HFF-Myc (cell line): ENCODE results near the gene RPIA.

Experiments
- DNase-seq: peaks from one replicate; pipeline ENCODE4 v3.0.0-alpha.2; 2011; ENCODE audit warnings: low read depth; ENCODE audit errors: extremely low read depth
- H3K4me3 ChIP-seq: replicated peaks from 2 replicates; pipeline ENCODE4 v1.5.1; 2011; ENCODE audit warnings: low read depth, mild to moderate bottlenecking, control low read depth, low read length
- TF ChIP-seq, protein P1 (sequence below): IDR thresholded peaks from 2 replicates; pipeline ENCODE4 v1.5.1; 2012; ENCODE audit warnings: mild to moderate bottlenecking, low read depth, low read length, control low read depth; ENCODE audit errors: missing control alignments

The RPIA gene

DNA sequence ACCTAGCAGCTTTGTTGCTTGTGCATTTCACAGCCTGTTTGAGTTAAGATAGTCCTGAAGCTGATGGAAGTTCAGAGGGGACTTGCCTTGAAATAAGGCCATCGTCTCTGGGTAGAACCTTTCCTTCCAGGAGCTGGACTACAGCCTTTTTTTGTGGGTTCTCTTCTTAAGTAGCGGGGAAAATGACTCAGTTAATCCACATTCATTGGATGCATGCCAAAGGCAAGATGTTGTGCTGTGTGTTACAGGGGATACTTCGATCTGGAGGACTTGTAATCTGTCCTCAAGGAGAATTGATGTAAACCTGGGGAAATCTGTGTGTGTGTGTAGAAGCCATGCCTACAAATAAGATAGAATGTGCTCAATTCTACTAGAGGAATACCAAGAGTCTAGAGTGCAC, 46.8 kb downstream of the RPIA start:
- no peak for DNase-seq
- TF ChIP-seq, protein P1, sequence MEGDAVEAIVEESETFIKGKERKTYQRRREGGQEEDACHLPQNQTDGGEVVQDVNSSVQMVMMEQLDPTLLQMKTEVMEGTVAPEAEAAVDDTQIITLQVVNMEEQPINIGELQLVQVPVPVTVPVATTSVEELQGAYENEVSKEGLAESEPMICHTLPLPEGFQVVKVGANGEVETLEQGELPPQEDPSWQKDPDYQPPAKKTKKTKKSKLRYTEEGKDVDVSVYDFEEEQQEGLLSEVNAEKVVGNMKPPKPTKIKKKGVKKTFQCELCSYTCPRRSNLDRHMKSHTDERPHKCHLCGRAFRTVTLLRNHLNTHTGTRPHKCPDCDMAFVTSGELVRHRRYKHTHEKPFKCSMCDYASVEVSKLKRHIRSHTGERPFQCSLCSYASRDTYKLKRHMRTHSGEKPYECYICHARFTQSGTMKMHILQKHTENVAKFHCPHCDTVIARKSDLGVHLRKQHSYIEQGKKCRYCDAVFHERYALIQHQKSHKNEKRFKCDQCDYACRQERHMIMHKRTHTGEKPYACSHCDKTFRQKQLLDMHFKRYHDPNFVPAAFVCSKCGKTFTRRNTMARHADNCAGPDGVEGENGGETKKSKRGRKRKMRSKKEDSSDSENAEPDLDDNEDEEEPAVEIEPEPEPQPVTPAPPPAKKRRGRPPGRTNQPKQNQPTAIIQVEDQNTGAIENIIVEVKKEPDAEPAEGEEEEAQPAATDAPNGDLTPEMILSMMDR: no peak
- H3K4me3 ChIP-seq: no peak overlapping the region

DNA sequence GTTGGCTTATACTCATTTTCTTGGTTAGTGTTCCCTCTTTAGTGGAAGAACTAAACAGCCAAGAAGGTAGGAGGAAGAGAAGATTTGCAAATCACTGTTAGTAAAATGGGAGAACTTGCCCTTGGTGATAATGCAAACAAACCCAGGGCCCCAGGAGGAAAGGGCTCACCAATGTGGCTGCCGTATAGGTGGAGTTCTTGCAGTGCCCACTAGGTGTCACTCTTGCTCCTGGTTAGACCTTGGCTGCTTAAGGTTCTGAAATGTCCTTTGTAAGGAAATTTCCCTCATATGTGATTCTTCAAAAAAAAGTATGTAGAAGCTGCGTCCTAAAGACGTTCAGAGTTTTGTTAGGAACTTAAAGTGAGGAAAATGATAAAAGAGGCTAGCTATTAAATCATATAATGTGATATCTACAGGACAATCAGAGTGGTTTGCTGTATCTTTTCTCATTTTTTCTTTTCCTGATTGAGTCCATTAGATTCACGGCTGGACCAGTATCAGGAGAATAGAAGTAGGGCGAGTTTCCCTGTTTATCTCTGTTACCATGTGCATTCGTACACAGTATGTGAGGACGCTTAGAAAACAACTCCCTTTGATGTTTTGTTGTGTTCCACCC, 48.6 kb downstream of the RPIA start:
- DNase-seq: peak; percentile 62
- no peak overlapping the region for H3K4me3 ChIP-seq
- TF ChIP-seq, protein P1: peak; percentile 94

DNA sequence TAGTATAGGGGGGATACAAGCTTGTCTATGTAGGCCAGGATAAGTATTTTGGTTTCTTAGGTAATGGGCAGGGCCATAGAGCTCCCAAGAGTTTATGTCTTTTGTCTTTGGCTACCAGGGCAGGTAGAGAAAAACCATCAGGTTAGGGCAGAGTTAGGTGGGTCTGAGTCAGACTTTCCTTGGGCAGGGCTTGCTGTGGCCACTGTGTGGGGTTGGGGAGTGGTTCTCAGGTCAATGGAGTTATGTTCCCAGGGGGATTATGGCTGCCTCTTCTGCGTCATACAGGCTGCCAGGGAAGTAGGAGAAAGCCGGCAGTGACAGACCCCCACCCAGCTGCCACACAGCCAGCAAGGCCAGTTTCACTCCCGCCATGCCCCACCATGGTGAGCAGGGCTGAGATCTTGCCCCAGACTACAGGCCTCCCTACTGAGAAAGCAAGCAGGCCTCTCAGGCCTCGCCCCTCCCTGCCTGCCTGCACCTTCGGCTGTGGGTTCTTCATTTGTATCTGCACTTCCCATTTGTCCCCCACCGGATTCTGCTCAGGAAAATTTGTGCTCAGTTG, 55.5 kb downstream of the RPIA start:
- DNase-seq: no peak
- no peak overlapping the region for H3K4me3 ChIP-seq
- TF ChIP-seq, protein P1: no peak

DNA sequence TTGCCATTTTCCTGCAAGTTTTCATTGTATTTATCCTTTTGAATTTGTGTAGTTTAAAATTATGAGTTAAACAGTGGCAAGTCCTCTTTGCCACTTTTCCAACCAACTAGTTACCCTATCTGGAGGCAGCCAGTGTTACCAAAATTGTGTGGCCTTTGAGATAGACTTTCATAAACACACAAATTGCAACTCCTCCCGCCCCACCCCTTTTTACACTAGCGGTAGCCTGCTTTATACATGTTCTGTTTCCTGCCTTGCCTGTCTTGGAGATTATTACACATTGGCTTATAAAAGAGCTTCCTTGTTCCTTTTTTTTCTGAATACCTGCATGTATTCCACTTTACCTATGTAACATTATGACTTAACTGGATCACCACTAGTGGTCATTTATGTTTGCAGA, 56.5 kb downstream of the RPIA start:
- no peak overlapping the region for H3K4me3 ChIP-seq
- TF ChIP-seq, protein P1: no peak
- no peak for DNase-seq

DNA sequence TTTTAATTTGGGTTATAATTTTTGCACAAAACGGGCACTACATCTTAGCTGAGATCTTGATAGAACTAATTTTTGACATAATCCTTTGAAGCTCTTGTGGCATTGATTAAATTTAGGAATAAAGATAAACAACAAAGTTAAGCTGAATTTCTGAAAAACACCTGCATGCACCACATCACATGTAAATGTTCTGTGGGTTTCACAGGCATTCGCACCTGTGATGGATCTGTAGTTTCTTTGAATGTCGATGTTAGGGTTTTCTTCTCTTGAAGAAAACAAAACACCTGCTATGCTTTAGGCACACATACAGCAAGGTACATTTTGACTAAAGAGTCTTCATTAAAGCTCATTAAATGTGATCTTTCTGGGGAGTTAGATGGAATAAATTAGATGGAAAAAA, 60.3 kb downstream of the RPIA start:
- TF ChIP-seq, protein P1: no peak
- no peak for DNase-seq
- H3K4me3 ChIP-seq: no peak overlapping the region

DNA sequence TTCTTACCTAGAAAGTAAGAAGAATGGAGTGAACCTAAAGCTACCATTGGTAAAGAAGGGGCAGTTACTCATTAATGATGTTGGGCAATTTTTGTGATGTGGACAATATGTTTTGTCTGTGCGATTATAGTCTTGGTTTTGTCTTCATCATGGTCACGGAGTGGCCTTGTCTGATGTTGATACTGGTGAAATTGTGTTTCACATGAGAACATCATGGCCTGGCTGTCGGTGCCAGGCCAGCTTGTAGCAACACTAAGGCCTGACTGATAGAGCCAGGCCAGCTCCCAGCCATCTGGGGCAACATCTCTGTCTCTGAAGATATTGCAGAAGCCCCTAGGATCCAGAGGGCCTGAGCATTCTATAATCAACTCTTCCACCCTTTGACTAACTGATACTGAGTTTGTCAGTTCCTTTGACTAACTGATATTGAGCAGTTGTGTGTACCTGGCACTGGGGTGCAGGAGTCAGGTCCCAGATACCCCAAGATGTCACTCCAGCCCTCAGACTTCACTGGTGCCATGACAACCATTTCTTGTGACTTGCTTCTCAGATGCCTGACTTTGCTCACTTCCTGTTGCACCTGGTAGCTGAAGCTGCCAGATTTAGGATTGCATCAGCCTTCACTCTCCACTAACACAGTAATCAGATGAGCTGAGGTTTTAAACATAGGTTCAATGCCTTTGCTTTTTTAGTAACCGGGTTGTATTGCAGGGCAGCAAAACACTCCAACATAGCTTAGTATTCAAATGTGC, 62.5 kb downstream of the RPIA start:
- DNase-seq: no peak
- no peak overlapping the region for H3K4me3 ChIP-seq
- TF ChIP-seq, protein P1: no peak
